Ovary (tissue), 9 donors: Measurements from ENCODE around the gene SH2D6. TPM values are rescaled to one million over a fixed set of nuclear protein-coding genes. Genes with fewer than 3 reads are reported as not detected.

Experiments used
- DNase-seq, 5 donors: peaks; one replicate each; pipeline ENCODE4 v3.0.0-alpha.2; 2019 to 2020
- H3K27ac ChIP-seq, 2 donors: fragments of 200-600 bp; one replicate each; pipeline versions ENCODE4 v1.5.1 to v1.8.0; 2019 to 2022
- H3K27me3 ChIP-seq: fragments of 200-600 bp; one replicate; pipeline ENCODE4 v1.8.0; 2022
- H3K36me3 ChIP-seq: fragments of 200-600 bp; sonication (generic); one replicate; pipeline ENCODE4 v1.5.1; 2019
- H3K4me1 ChIP-seq: one replicate; pipeline ENCODE4 v1.8.1; 2013; ENCODE audit warnings: mild to moderate bottlenecking, moderate library complexity; ENCODE audit not compliant: insufficient read depth
- H3K4me3 ChIP-seq: fragments of 200-600 bp; sonication (generic); one replicate; pipeline ENCODE4 v1.5.1; 2017
- H3K9me3 ChIP-seq, 2 donors: fragments of 200-600 bp in 1 of 2; sonication (generic) in 1 of 2; one replicate each; pipeline versions ENCODE4 v1.5.1 to v1.8.1; 2013 to 2019; ENCODE audit warnings: mild to moderate bottlenecking in 1 of 2, moderate library complexity in 1 of 2
- EP300 ChIP-seq: sonication (generic); formaldehyde crosslinking; IDR thresholded peaks from one replicate; pipeline ENCODE4 v1.6.1; 2017; ENCODE audit warnings: antibody characterized with exemption
- POLR2A ChIP-seq: fragments of 450-650 bp; IDR thresholded peaks from one replicate; pipeline ENCODE4 v1.6.1; 2017; ENCODE audit warnings: antibody characterized with exemption, mild to moderate bottlenecking, moderate library complexity
- WGBS, 3 donors: extraction: QIAGEN DNeasy Blood & Tissue Kit in 1 of 3; methylation state at CpG; one replicate each; pipeline versions ENCODE4 v1.1.5 to v1.1.7; 2013 to 2017; 5-methylcytosine and 5-hydroxymethylcytosine counted together
- intact Hi-C, 4 donors: fragments of 100-400 bp; cut with DNase I; formaldehyde crosslinking; loops; one replicate each; pipeline versions ENCODE4 v1.11.0 to v1.15.1; 2022 to 2023
- polyA plus RNA-seq, 2 donors: library from polyadenylated mRNA; stranded (reverse); fragments of 200-250 nt in 1 of 2; fragments of 350-450 nt in 1 of 2; fragmentation: Illumina TruSeq in 1 of 2; extraction: RNeasy Lipid Tissue Mini Kit (QIAGEN cat#74804) in 1 of 2; gene quantifications; one replicate each; pipeline ENCODE4 v1.2.3, GENCODE V29; 2013 to 2014
- total RNA-seq, 7 donors: library from RNA; depleted of rRNA in 2 of 7; stranded (reverse); fragments of >200 nt in 2 of 7; fragmentation: NEBNext Ultra II Directional in 3 of 7; extraction: Animal tissue kit (Norgen Biotek cat#: 25700) in 3 of 7; gene quantifications; one replicate each; pipeline versions ENCODE4 v1.1.0 to v1.2.4, GENCODE V29; 2016 to 2023
- TF ChIP-seq, protein P1 (sequence below), 3 donors: fragments of 450-650 bp in 2 of 3; fragments of 200-600 bp in 1 of 3; IDR thresholded peaks; one replicate each; pipeline versions ENCODE4 v1.5.1 to v1.8.0; 2016 to 2022; ENCODE audit warnings: antibody characterized with exemption in 3 of 3, mild to moderate bottlenecking in 1 of 3
- donor health status: DM: no; HTN: no; CAD: no; lungs with moderate emphysema.
- donor health status: DM: no; HTN: no; CAD: no.
- donor health status: Bipolar disorder and iron deficiency.
- donor health status: DM: yes; HTN: yes; CAD: no.
- donor health status: DM: no; HTN: no; CAD: no.
- donor health status: DM: yes; HTN: yes; CAD: no.

The SH2D6 gene
- total and polyA plus RNA-seq, 9 donors = 0.12 to 1.9 (median 0.41) TPM; not detected in 5

DNA sequence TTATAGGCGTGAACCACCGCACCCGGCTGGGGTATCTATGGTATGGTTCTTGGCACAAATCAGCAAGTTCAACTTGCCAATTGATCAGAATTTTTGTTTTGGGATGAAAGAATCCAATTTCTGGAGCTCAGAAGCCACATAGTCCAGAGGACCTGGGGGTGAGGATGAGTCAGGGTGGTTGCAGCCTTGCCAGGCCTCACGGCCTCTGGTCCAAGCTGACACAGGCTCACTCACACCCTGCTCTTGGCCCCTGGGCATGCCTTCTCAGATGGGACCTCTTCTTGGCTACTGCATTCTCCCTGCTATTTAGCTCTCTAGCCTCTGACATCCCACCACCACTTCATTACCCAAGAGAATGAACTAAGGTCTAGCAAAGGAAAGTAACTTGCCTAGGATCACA, 24.7 kb upstream of the SH2D6 start:
- Histone ChIP-seq H3K4me1 (peaks cover 4% of the 10 kb centered on the region), H3K27me3 (no peaks in the 10 kb centered on the region), H3K36me3 (no peaks in the 10 kb centered on the region), H3K9me3 (no peaks in the 10 kb centered on the region), H3K4me3 (no peak overlapping the region), H3K27ac (no peak overlapping the region)
- no peak for TF ChIP-seq EP300
- DNase-seq = peak in 1 of 5 donors; percentile 12
- 91 to 94% (median 93%) methylated on average over 4 of the region's 4 CpGs for WGBS, 3 donors
- intact Hi-C loops = no loop called here

DNA sequence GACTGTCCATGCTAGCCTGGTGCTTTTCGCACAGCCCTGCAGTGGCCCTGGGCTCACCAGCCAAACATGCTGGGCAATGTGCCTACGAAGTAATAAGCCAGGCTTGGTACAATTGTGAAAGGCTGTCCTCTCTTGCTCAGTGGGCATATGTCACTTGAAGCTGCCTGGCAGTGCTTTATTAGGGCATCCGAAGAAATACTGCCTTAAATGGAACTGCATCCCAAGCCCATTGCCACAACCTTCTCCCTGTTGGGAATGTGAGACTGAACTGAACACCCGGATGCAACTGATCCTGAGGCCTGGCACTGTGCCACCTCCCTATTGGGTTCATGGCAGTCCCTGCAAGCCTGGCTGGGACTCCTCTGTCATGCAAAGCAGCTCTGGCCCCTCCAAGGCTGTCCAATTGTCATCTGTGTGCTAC, 24.2 kb upstream of the SH2D6 start:
- intact Hi-C loops = no loop called here
- H3K4me1 ChIP-seq = peaks cover 4% of the 10 kb centered on the region
- WGBS, 3 donors = 72 to 81% (median 77%) methylated on average over 4 of the region's 4 CpGs
- TF ChIP-seq, protein P1, sequence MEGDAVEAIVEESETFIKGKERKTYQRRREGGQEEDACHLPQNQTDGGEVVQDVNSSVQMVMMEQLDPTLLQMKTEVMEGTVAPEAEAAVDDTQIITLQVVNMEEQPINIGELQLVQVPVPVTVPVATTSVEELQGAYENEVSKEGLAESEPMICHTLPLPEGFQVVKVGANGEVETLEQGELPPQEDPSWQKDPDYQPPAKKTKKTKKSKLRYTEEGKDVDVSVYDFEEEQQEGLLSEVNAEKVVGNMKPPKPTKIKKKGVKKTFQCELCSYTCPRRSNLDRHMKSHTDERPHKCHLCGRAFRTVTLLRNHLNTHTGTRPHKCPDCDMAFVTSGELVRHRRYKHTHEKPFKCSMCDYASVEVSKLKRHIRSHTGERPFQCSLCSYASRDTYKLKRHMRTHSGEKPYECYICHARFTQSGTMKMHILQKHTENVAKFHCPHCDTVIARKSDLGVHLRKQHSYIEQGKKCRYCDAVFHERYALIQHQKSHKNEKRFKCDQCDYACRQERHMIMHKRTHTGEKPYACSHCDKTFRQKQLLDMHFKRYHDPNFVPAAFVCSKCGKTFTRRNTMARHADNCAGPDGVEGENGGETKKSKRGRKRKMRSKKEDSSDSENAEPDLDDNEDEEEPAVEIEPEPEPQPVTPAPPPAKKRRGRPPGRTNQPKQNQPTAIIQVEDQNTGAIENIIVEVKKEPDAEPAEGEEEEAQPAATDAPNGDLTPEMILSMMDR (IDR thresholded peaks at IDR 0.05) = no peak
- TF ChIP-seq POLR2A (no peak), EP300 (no peak)
- H3K27ac ChIP-seq = no peak overlapping the region
- no peak overlapping the region for H3K4me3 ChIP-seq
- DNase-seq = peak in 1 of 5 donors; percentile 41
- H3K27me3 ChIP-seq = no peaks in the 10 kb centered on the region
- H3K9me3 ChIP-seq = no peaks in the 10 kb centered on the region
- H3K36me3 ChIP-seq = no peaks in the 10 kb centered on the region

DNA sequence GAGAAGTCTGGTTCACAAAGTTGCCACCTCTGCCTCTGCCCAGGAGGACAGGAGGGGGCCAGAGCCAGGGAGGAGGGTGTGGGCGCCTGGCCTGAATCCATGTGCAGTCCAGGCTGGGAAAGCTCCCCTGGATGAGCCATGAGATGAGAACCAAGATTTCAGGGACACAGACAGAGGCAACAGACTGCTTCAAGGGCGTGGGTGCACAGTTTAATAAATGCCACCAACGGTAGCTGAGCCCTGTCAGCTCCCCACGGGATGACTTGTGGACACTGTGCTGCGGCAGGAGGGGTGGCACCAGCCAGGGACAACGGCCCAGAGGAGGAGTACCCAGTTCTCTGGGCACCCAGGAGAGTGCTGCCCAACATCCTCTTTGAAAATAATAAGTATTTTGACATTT, 23.5 kb upstream of the SH2D6 start:
- H3K4me3 ChIP-seq = no peak overlapping the region
- no peak overlapping the region for H3K27ac ChIP-seq
- H3K9me3 ChIP-seq = no peaks in the 10 kb centered on the region
- H3K36me3 ChIP-seq = no peaks in the 10 kb centered on the region
- TF ChIP-seq EP300 (no peak), POLR2A (no peak)
- TF ChIP-seq, protein P1 (IDR thresholded peaks at IDR 0.05) = no peak
- WGBS, 3 donors = 83 to 86% (median 85%) methylated on average over 6 of the region's 6 CpGs
- peaks cover 4% of the 10 kb centered on the region for H3K4me1 ChIP-seq
- H3K27me3 ChIP-seq = no peaks in the 10 kb centered on the region
- no peak for DNase-seq
- intact Hi-C loops = no loop called here

DNA sequence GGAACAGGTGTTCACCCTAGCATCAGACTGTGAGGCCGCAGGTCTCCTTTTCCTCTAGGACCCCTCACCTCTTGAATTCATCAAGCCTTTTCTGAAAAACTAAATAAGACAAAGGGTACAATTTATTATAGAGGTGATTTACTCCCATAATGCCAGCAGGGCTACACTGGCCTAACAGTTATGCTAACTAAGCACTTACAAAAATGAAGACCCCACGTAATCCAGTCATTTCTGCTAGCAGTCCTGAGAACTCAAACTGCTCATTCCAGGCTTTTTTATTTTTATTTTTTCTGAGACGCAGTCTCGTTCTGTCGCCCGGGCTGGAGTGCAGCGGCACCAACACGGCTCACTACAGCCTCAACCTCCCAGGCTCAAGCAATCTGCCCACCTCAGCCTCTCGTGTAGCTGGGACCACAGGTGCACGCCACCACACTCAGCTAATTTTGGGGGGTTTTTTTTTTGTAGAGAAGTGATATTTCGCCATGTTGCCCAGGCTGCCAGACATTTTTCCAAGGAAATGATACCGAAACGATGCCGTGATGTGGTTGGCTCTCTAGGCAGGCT, 22.5 kb upstream of the SH2D6 start:
- intact Hi-C loops = no loop called here
- Histone ChIP-seq H3K36me3 (no peaks in the 10 kb centered on the region), H3K27ac (peak overlapping the region in 1 of 2 donors; percentile 57), H3K27me3 (no peaks in the 10 kb centered on the region), H3K9me3 (no peaks in the 10 kb centered on the region), H3K4me3 (no peak overlapping the region), H3K4me1 (peaks cover 4% of the 10 kb centered on the region)
- TF ChIP-seq, protein P1 (IDR thresholded peaks at IDR 0.05) = no peak
- TF ChIP-seq EP300 (no peak), POLR2A (no peak)
- 88 to 93% (median 91%) methylated on average over 14 of the region's 14 CpGs for WGBS, 3 donors
- no peak for DNase-seq
